ENCODE measurements around the gene DIP2C. TPM values are rescaled to one million over a fixed set of nuclear protein-coding genes. Genes with fewer than 3 reads are reported as not detected.
"Not testable (repeated sequence)": the region's sequence is repeated elsewhere in the genome, so short reads cannot be mapped to it uniquely, and the experiment has no call there.

Gene DIP2C
- 3.4 and 4.6 TPM in 2 replicates for total RNA-seq (2014; rRNA removed; shearing (Covaris generic))

- DNase-seq (ENCODE audit: low read depth): peak; percentile 46
These were observed at the start of gene DIP2C for GRCh38 chr10:689452-690371. DIP2C (minus strand) TSS chr10:689668; CDS start chr10:689578, 90 bp downstream.

- DNase-seq (ENCODE audit: low read depth): peak; percentile 40
These were observed 45.0 kb upstream of the DIP2C start for GRCh38 chr10:734481-734880.

- DNase-seq (ENCODE audit: low read depth): no peak
These were observed 43.6 kb upstream of the DIP2C start for GRCh38 chr10:733086-733485.

- DNase-seq (ENCODE audit: low read depth): no peak
These were observed 39.7 kb upstream of the DIP2C start for GRCh38 chr10:729213-729612.

GRCh38 chr10:728603-729002, 39.1 kb upstream of the DIP2C start:
- DNase-seq (ENCODE audit: low read depth): no peak

GRCh38 chr10:727162-727790, 37.8 kb upstream of the DIP2C start:
- no peak for DNase-seq (ENCODE audit: low read depth)

- no peak for DNase-seq (ENCODE audit: low read depth)
These were observed 36.3 kb upstream of the DIP2C start for GRCh38 chr10:725786-726185.

- DNase-seq (ENCODE audit: low read depth): no peak
These were observed 35.8 kb upstream of the DIP2C start for GRCh38 chr10:725302-725701.

GRCh38 chr10:723973-724372, 34.5 kb upstream of the DIP2C start:
- DNase-seq (ENCODE audit: low read depth): no peak

GRCh38 chr10:722281-723060, 33.0 kb upstream of the DIP2C start:
- DNase-seq (ENCODE audit: low read depth): no peak

- no peak for DNase-seq (ENCODE audit: low read depth)
These were observed 28.8 kb upstream of the DIP2C start for GRCh38 chr10:718143-718700.

- no peak for DNase-seq (ENCODE audit: low read depth)
These were observed 28.0 kb upstream of the DIP2C start for GRCh38 chr10:717458-717857.

- no peak for DNase-seq (ENCODE audit: low read depth)
These were observed 27.4 kb upstream of the DIP2C start for GRCh38 chr10:716821-717220.

- DNase-seq (ENCODE audit: low read depth): no peak
These were observed 24.7 kb upstream of the DIP2C start for GRCh38 chr10:714214-714613.

- DNase-seq (ENCODE audit: low read depth): no peak
These were observed 23.1 kb upstream of the DIP2C start for GRCh38 chr10:712575-712974.

GRCh38 chr10:712089-712488, 22.6 kb upstream of the DIP2C start:
- DNase-seq (ENCODE audit: low read depth): no peak

GRCh38 chr10:707861-708260, 18.4 kb upstream of the DIP2C start:
- no peak for DNase-seq (ENCODE audit: low read depth)

- DNase-seq (ENCODE audit: low read depth): no peak
These were observed 18.0 kb upstream of the DIP2C start for GRCh38 chr10:707456-707855.

GRCh38 chr10:703118-703517, 13.7 kb upstream of the DIP2C start:
- no peak for DNase-seq (ENCODE audit: low read depth)

- not testable (repeated sequence) for DNase-seq (ENCODE audit: low read depth)
These were observed 10.7 kb upstream of the DIP2C start for GRCh38 chr10:700183-700582.

- DNase-seq (ENCODE audit: low read depth): no peak
These were observed 7.8 kb upstream of the DIP2C start for GRCh38 chr10:697097-697875.
